Measurements from ENCODE around the gene COL13A1.

The COL13A1 gene

GRCh38 chr10:69960606-69960987, 158.9 kb downstream of the COL13A1 start:
- no peak for DNase-seq
- Histone ChIP-seq H3K36me3 (ENCODE audit: control insufficient read depth in 4 of 4, insufficient read depth in 4 of 4, low read length in 3 of 4) (no peaks in the 10 kb centered on the region), H3K9me3 (ENCODE audit: control extremely low read depth in 1 of 5, control insufficient read depth in 4 of 5, insufficient read depth in 2 of 5, low read depth in 1 of 5, low read length in 4 of 5) (no peaks in the 10 kb centered on the region), H3K4me1 (ENCODE audit: control extremely low read depth in 1 of 4, control insufficient read depth in 4 of 4, insufficient read depth in 4 of 4, low read length in 3 of 4) (peaks cover 3 to 33% (median 20%) of the 10 kb centered on the region in 4 experiments), H3K27ac (ENCODE audit: insufficient read depth in 1 of 2, low read depth in 1 of 2, low read length in 2 of 2, poor library complexity in 1 of 2, severe bottlenecking in 2 of 2) (no peak overlapping the region), H3K27me3 (replicated peaks in 2 of 5; ENCODE audit: control insufficient read depth in 4 of 5, insufficient read depth in 5 of 5, low read length in 4 of 5) (peaks cover 0 to 3% (median 0%) of the 10 kb centered on the region in 5 experiments), H3K4me3 (ENCODE audit: control insufficient read depth in 1 of 7, extremely low read depth in 1 of 7, insufficient read depth in 4 of 7, low read depth in 2 of 7, low read length in 6 of 7) (no peak overlapping the region)
- POLR2A ChIA-PET, result no interaction called here
- CTCF ChIA-PET, result interaction anchor here (0.5 to 1.2 kb wide), 2 partner anchors 16 to 175 kb away, joined by 3 read pairs; no protein-coding TSS in a partner anchor
- 88% methylated on average over 2 of the region's 4 CpGs for WGBS (ENCODE audit: insufficient coverage)

GRCh38 chr10:69960988-69961880, 159.5 kb downstream of the COL13A1 start:
- Histone ChIP-seq H3K36me3 (ENCODE audit: control insufficient read depth in 4 of 4, insufficient read depth in 4 of 4, low read length in 3 of 4) (no peaks in the 10 kb centered on the region), H3K4me1 (ENCODE audit: control extremely low read depth in 1 of 4, control insufficient read depth in 4 of 4, insufficient read depth in 4 of 4, low read length in 3 of 4) (peaks cover 3 to 33% (median 20%) of the 10 kb centered on the region in 4 experiments), H3K4me3 (ENCODE audit: control insufficient read depth in 1 of 7, extremely low read depth in 1 of 7, insufficient read depth in 4 of 7, low read depth in 2 of 7, low read length in 6 of 7) (no peak overlapping the region), H3K9me3 (ENCODE audit: control extremely low read depth in 1 of 5, control insufficient read depth in 4 of 5, insufficient read depth in 2 of 5, low read depth in 1 of 5, low read length in 4 of 5) (no peaks in the 10 kb centered on the region), H3K27me3 (replicated peaks in 2 of 5; ENCODE audit: control insufficient read depth in 4 of 5, insufficient read depth in 5 of 5, low read length in 4 of 5) (peaks cover 0 to 3% (median 0%) of the 10 kb centered on the region in 5 experiments), H3K27ac (ENCODE audit: insufficient read depth in 1 of 2, low read depth in 1 of 2, low read length in 2 of 2, poor library complexity in 1 of 2, severe bottlenecking in 2 of 2) (no peak overlapping the region)
- CTCF ChIA-PET, result interaction anchor here (1.2 kb wide), 1 partner anchor 16 kb away, joined by 3 read pairs; no protein-coding TSS in a partner anchor
- POLR2A ChIA-PET, result interaction anchor here (0.6 kb wide), 1 partner anchor 609 kb away, joined by 3 read pairs; no protein-coding TSS in a partner anchor
- 65% methylated on average over 11 of the region's 12 CpGs for WGBS (ENCODE audit: insufficient coverage)
- peak in 1 of 3 donors; percentile 12 for DNase-seq

GRCh38 chr10:69961881-69962745, 160.4 kb downstream of the COL13A1 start:
- Histone ChIP-seq H3K36me3 (ENCODE audit: control insufficient read depth in 4 of 4, insufficient read depth in 4 of 4, low read length in 3 of 4) (no peaks in the 10 kb centered on the region), H3K27ac (ENCODE audit: insufficient read depth in 1 of 2, low read depth in 1 of 2, low read length in 2 of 2, poor library complexity in 1 of 2, severe bottlenecking in 2 of 2) (no peak overlapping the region), H3K9me3 (ENCODE audit: control extremely low read depth in 1 of 5, control insufficient read depth in 4 of 5, insufficient read depth in 2 of 5, low read depth in 1 of 5, low read length in 4 of 5) (no peaks in the 10 kb centered on the region), H3K4me3 (ENCODE audit: control insufficient read depth in 1 of 7, extremely low read depth in 1 of 7, insufficient read depth in 4 of 7, low read depth in 2 of 7, low read length in 6 of 7) (no peak overlapping the region), H3K4me1 (ENCODE audit: control extremely low read depth in 1 of 4, control insufficient read depth in 4 of 4, insufficient read depth in 4 of 4, low read length in 3 of 4) (peaks cover 3 to 33% (median 20%) of the 10 kb centered on the region in 4 experiments), H3K27me3 (replicated peaks in 2 of 5; ENCODE audit: control insufficient read depth in 4 of 5, insufficient read depth in 5 of 5, low read length in 4 of 5) (peaks cover 0 to 2% (median 0%) of the 10 kb centered on the region in 5 experiments)
- ChIA-PET CTCF (no interaction called here), POLR2A (no interaction called here)
- peak; percentile 5 to 39 (median 28) for DNase-seq
- 90% methylated on average over 8 of the region's 17 CpGs for WGBS (ENCODE audit: insufficient coverage)

GRCh38 chr10:69962746-69963135, 161.0 kb downstream of the COL13A1 start:
- 100% methylated on average over 2 of the region's 3 CpGs for WGBS (ENCODE audit: insufficient coverage)
- Histone ChIP-seq H3K27me3 (replicated peaks in 2 of 5; ENCODE audit: control insufficient read depth in 4 of 5, insufficient read depth in 5 of 5, low read length in 4 of 5) (peaks cover 0 to 2% (median 0%) of the 10 kb centered on the region in 5 experiments), H3K36me3 (ENCODE audit: control insufficient read depth in 4 of 4, insufficient read depth in 4 of 4, low read length in 3 of 4) (no peaks in the 10 kb centered on the region), H3K27ac (ENCODE audit: insufficient read depth in 1 of 2, low read depth in 1 of 2, low read length in 2 of 2, poor library complexity in 1 of 2, severe bottlenecking in 2 of 2) (no peak overlapping the region), H3K4me3 (ENCODE audit: control insufficient read depth in 1 of 7, extremely low read depth in 1 of 7, insufficient read depth in 4 of 7, low read depth in 2 of 7, low read length in 6 of 7) (no peak overlapping the region), H3K4me1 (ENCODE audit: control extremely low read depth in 1 of 4, control insufficient read depth in 4 of 4, insufficient read depth in 4 of 4, low read length in 3 of 4) (peaks cover 3 to 33% (median 20%) of the 10 kb centered on the region in 4 experiments), H3K9me3 (ENCODE audit: control extremely low read depth in 1 of 5, control insufficient read depth in 4 of 5, insufficient read depth in 2 of 5, low read depth in 1 of 5, low read length in 4 of 5) (no peaks in the 10 kb centered on the region)
- POLR2A ChIA-PET, result no interaction called here
- CTCF ChIA-PET, result no interaction called here
- no peak for DNase-seq

- 88% methylated on average over 6 of the region's 7 CpGs for WGBS (ENCODE audit: insufficient coverage)
- Histone ChIP-seq H3K36me3 (ENCODE audit: control insufficient read depth in 4 of 4, insufficient read depth in 4 of 4, low read length in 3 of 4) (no peaks in the 10 kb centered on the region), H3K27me3 (replicated peaks in 2 of 5; ENCODE audit: control insufficient read depth in 4 of 5, insufficient read depth in 5 of 5, low read length in 4 of 5) (peaks cover 0 to 2% (median 0%) of the 10 kb centered on the region in 5 experiments), H3K9me3 (ENCODE audit: control extremely low read depth in 1 of 5, control insufficient read depth in 4 of 5, insufficient read depth in 2 of 5, low read depth in 1 of 5, low read length in 4 of 5) (no peaks in the 10 kb centered on the region), H3K4me3 (ENCODE audit: control insufficient read depth in 1 of 7, extremely low read depth in 1 of 7, insufficient read depth in 4 of 7, low read depth in 2 of 7, low read length in 6 of 7) (no peak overlapping the region), H3K4me1 (ENCODE audit: control extremely low read depth in 1 of 4, control insufficient read depth in 4 of 4, insufficient read depth in 4 of 4, low read length in 3 of 4) (peaks cover 3 to 33% (median 20%) of the 10 kb centered on the region in 4 experiments), H3K27ac (ENCODE audit: insufficient read depth in 1 of 2, low read depth in 1 of 2, low read length in 2 of 2, poor library complexity in 1 of 2, severe bottlenecking in 2 of 2) (no peak overlapping the region)
- POLR2A ChIA-PET, result no interaction called here
- no peak for DNase-seq
- CTCF ChIA-PET, result interaction anchor here (0.9 kb wide), 1 partner anchor 90 kb away, joined by 3 read pairs; the partner anchor contains the start of gene MACROH2A2
These were observed 161.6 kb downstream of the COL13A1 start for GRCh38 chr10:69963178-69963834.

GRCh38 chr10:69963835-69964710, 162.4 kb downstream of the COL13A1 start:
- H3K27ac ChIP-seq (ENCODE audit: insufficient read depth in 1 of 2, low read depth in 1 of 2, low read length in 2 of 2, poor library complexity in 1 of 2, severe bottlenecking in 2 of 2), result no peak overlapping the region

More at GRCh38 chr10:69963835-69964710, 162.4 kb downstream of the COL13A1 start:
- DNase-seq, result no peak
- POLR2A ChIA-PET, result no interaction called here
- peaks cover 3 to 33% (median 20%) of the 10 kb centered on the region in 4 experiments for H3K4me1 ChIP-seq (ENCODE audit: control extremely low read depth in 1 of 4, control insufficient read depth in 4 of 4, insufficient read depth in 4 of 4, low read length in 3 of 4)
- no peaks in the 10 kb centered on the region for H3K9me3 ChIP-seq (ENCODE audit: control extremely low read depth in 1 of 5, control insufficient read depth in 4 of 5, insufficient read depth in 2 of 5, low read depth in 1 of 5, low read length in 4 of 5)
- no peak overlapping the region for H3K4me3 ChIP-seq (ENCODE audit: control insufficient read depth in 1 of 7, extremely low read depth in 1 of 7, insufficient read depth in 4 of 7, low read depth in 2 of 7, low read length in 6 of 7)
- CTCF ChIA-PET, result interaction anchor here (0.9 kb wide), 1 partner anchor 89 kb away, joined by 3 read pairs; the partner anchor contains the start of gene MACROH2A2
- H3K27me3 ChIP-seq (replicated peaks in 2 of 5; ENCODE audit: control insufficient read depth in 4 of 5, insufficient read depth in 5 of 5, low read length in 4 of 5), result peaks cover 0 to 2% (median 0%) of the 10 kb centered on the region in 5 experiments
- WGBS (ENCODE audit: insufficient coverage), result 96% methylated on average over 11 of the region's 13 CpGs
- H3K36me3 ChIP-seq (ENCODE audit: control insufficient read depth in 4 of 4, insufficient read depth in 4 of 4, low read length in 3 of 4), result no peaks in the 10 kb centered on the region

Data from common myeloid progenitor, CD34-positive (primary cell).